Activated naive CD4-positive, alpha-beta T cell treated with anti-CD3 and anti-CD28 coated beads, Interleukin-2, amount 10 ng/mL, durations not matched to agents 7 days and 5 days (primary cell): ENCODE data around the gene FAM47E.

Experiments used
- CTCF ChIA-PET: fragments of 350-600 bp; sonication (Branson Sonifier 250); formaldehyde crosslinking; loops from one replicate; lab custom pipeline; 2021; ENCODE audit warnings: antibody characterized with exemption; lab: Charles Lee
- DNase-seq: peaks from one replicate; pipeline ENCODE4 v3.0.0-alpha.2; 2020
- H3K27ac Mint-ChIP-seq: one replicate; pipeline ENCODE4 v1.8.0; 2021; ENCODE audit warnings: mild to moderate bottlenecking, moderate library complexity, mixed read lengths
- H3K27me3 Mint-ChIP-seq: one replicate; pipeline ENCODE4 v1.8.0; 2021; ENCODE audit warnings: mild to moderate bottlenecking, mixed read lengths
- H3K36me3 Mint-ChIP-seq: one replicate; pipeline ENCODE4 v1.8.0; 2021; ENCODE audit warnings: mixed read lengths
- H3K4me1 Mint-ChIP-seq: one replicate; pipeline ENCODE4 v1.8.0; 2021; ENCODE audit warnings: mixed read lengths
- H3K4me3 Mint-ChIP-seq: one replicate; pipeline ENCODE4 v1.8.0; 2021; ENCODE audit warnings: mild to moderate bottlenecking, moderate library complexity, mixed read lengths
- H3K9me3 Mint-ChIP-seq: one replicate; pipeline ENCODE4 v1.8.0; 2021; ENCODE audit warnings: mixed read lengths

FAM47E gene

GRCh38 chr4:76326515-76326914, 75.0 kb downstream of the FAM47E start:
- H3K27me3 Mint-ChIP-seq: no peaks in the 10 kb centered on the region
- no peak overlapping the region for H3K4me3 Mint-ChIP-seq
- CTCF ChIA-PET: no interaction called here
- no peaks in the 10 kb centered on the region for H3K4me1 Mint-ChIP-seq
- DNase-seq: no peak
- H3K36me3 Mint-ChIP-seq: peaks cover 4% of the 10 kb centered on the region
- H3K9me3 Mint-ChIP-seq: peaks cover 16% of the 10 kb centered on the region
- no peak overlapping the region for H3K27ac Mint-ChIP-seq
